ENCODE results near the gene EXOC4.

EXOC4 gene

DNA sequence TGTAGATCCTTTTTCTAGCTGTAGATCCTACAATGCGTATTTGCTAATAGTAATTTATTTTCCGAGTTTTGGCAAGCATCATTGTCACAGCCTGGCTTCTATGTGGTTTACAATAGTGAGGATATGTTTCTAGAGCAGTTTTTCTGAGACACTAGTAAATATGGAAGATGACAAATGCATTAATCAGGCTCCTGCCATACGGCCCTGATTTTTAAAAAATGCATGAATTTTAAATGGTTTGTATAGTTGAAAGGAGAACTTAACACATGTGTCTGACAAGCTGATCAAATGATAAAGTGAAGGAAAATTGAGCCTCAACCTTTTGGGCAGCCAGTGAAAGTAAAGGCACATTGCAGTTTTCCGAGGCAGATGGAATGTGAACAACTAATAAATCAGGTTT, 354.1 kb downstream of the EXOC4 start:
- no peak overlapping the region for H3K27ac ChIP-seq
- POLR2A ChIA-PET (ENCODE audit: low non-redundant PET), result no interaction called here
- CTCF ChIA-PET, result no interaction called here
- no peak for DNase-seq (ENCODE audit: low spot score)
- TF ChIP-seq, protein P1, sequence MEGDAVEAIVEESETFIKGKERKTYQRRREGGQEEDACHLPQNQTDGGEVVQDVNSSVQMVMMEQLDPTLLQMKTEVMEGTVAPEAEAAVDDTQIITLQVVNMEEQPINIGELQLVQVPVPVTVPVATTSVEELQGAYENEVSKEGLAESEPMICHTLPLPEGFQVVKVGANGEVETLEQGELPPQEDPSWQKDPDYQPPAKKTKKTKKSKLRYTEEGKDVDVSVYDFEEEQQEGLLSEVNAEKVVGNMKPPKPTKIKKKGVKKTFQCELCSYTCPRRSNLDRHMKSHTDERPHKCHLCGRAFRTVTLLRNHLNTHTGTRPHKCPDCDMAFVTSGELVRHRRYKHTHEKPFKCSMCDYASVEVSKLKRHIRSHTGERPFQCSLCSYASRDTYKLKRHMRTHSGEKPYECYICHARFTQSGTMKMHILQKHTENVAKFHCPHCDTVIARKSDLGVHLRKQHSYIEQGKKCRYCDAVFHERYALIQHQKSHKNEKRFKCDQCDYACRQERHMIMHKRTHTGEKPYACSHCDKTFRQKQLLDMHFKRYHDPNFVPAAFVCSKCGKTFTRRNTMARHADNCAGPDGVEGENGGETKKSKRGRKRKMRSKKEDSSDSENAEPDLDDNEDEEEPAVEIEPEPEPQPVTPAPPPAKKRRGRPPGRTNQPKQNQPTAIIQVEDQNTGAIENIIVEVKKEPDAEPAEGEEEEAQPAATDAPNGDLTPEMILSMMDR (conservative IDR thresholded peaks at IDR 0.05; ENCODE audit: low read depth), result no peak

DNA sequence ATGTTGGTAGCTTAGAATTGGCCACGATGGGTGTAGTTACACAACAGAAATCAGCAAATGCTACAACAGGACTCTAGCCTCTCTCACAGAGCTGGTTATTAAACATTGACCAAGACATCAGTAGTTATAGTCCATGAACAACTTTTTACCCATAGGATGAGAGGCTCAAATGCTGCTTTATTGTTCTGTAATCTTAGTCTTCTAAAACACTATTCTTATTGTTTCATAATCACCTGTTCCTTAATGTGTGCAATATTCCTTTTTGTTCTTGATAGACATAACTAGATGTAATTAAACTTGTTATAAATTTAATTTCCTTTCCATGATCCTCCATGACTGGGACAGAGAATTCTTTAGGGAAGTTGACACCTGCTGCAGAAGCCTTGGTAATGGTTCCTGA, 356.9 kb downstream of the EXOC4 start:
- POLR2A ChIA-PET (ENCODE audit: low non-redundant PET), result no interaction called here
- TF ChIP-seq, protein P1 (conservative IDR thresholded peaks at IDR 0.05; ENCODE audit: low read depth), result no peak
- CTCF ChIA-PET, result interaction anchor here (0.6 kb wide), 1 partner anchor 36 kb away, joined by 3 read pairs; no protein-coding TSS in a partner anchor

GRCh38 chr7:133611955-133612354, 359.1 kb downstream of the EXOC4 start:
- POLR2A ChIA-PET (ENCODE audit: low non-redundant PET), result interaction anchor here (0.6 kb wide), 1 partner anchor 90 kb away, joined by 3 read pairs; no protein-coding TSS in a partner anchor
- TF ChIP-seq, protein P1 (conservative IDR thresholded peaks at IDR 0.05; ENCODE audit: low read depth), result no peak

More for the DNA sequence above, 356.9 kb downstream of the EXOC4 start:
- H3K27ac ChIP-seq, result no peak overlapping the region
- no peak for DNase-seq (ENCODE audit: low spot score)

GRCh38 chr7:133613250-133613790, 360.4 kb downstream of the EXOC4 start:
- TF ChIP-seq, protein P1 (conservative IDR thresholded peaks at IDR 0.05; ENCODE audit: low read depth), result no peak
- CTCF ChIA-PET, result interaction anchor here (0.6 kb wide), 1 partner anchor 19 kb away, joined by 7 read pairs; no protein-coding TSS in a partner anchor
- POLR2A ChIA-PET (ENCODE audit: low non-redundant PET), result no interaction called here
- no peak overlapping the region for H3K27ac ChIP-seq
- DNase-seq (ENCODE audit: low spot score), result no peak

More at GRCh38 chr7:133611955-133612354, 359.1 kb downstream of the EXOC4 start:
- CTCF ChIA-PET, result no interaction called here
- no peak for DNase-seq (ENCODE audit: low spot score)
- no peak overlapping the region for H3K27ac ChIP-seq

DNA sequence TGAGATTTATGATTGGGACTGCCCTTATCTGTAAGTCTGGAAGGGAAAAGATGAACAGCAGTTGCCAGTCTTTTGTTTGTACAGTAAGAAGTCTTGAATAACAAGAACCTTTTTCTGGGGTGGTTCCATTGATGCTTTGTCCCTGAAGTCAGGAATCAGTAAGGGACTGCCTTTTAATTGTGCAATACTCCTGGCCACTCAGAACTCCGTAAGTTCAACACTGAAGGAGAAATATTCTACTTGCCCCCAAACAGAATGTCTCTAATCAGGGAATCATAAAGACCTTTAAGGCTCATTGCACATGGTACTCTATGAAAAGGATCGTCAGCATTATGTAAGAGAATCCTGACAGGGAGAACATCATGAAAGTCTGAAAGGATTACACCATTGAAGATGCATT, 361.4 kb downstream of the EXOC4 start:
- POLR2A ChIA-PET (ENCODE audit: low non-redundant PET), result no interaction called here

GRCh38 chr7:133618970-133619369, 366.1 kb downstream of the EXOC4 start:
- ChIA-PET POLR2A (ENCODE audit: low non-redundant PET) (no interaction called here), CTCF (no interaction called here)
- DNase-seq (ENCODE audit: low spot score), result no peak
- no peak overlapping the region for H3K27ac ChIP-seq
- TF ChIP-seq, protein P1 (conservative IDR thresholded peaks at IDR 0.05; ENCODE audit: low read depth), result no peak

More for the DNA sequence above, 361.4 kb downstream of the EXOC4 start:
- CTCF ChIA-PET, result no interaction called here
- DNase-seq (ENCODE audit: low spot score), result no peak
- TF ChIP-seq, protein P1 (conservative IDR thresholded peaks at IDR 0.05; ENCODE audit: low read depth), result no peak
- no peak overlapping the region for H3K27ac ChIP-seq

Measured in RWPE1 (cell line).